Endothelial cell of umbilical vein (primary cell): ENCODE results near the gene ALG6. TPM values are rescaled to one million over a fixed set of nuclear protein-coding genes. Genes with fewer than 3 reads are reported as not detected.

Source experiments
- BruUV-seq: library from RNA; stranded (reverse); fragments of 400-500 nt; replicated peaks from 2 replicates; lab custom pipeline; 2021; lab: Mats Ljungman, UMichigan
- CTCF ChIA-PET: fragments of 300-600, 350-600 bp; sonication (Branson Sonifier 250); formaldehyde crosslinking; loops from one replicate; lab custom pipeline; 2021; ENCODE audit warnings: antibody characterized with exemption, inconsistent platforms; lab: Charles Lee
- POLR2A ChIA-PET: fragments of 300-600, 350-600 bp; sonication (Branson Sonifier 250); formaldehyde crosslinking; loops from one replicate; lab custom pipeline; 2021; ENCODE audit warnings: antibody characterized with exemption, inconsistent platforms; lab: Charles Lee
- DNase-seq: peaks from one replicate; pipeline ENCODE4 v3.0.0-alpha.2; 2011; ENCODE audit warnings: low read depth, low spot score
- FAIRE-seq: peaks from 2 replicates; lab custom pipeline; 2011; peaks lifted over from hg19 to GRCh38; lab: Jason Lieb, UNC
- H2AFZ ChIP-seq: 2 replicates; pipeline ENCODE4 v1.6.0; 2012; ENCODE audit warnings: low read depth, low read length, control low read depth, inconsistent platforms
- H3K27ac ChIP-seq: 2 replicates; pipeline ENCODE4 v1.5.1; 2011; ENCODE audit warnings: low read depth, mild to moderate bottlenecking, control low read depth, low read length, moderate library complexity; ENCODE audit not compliant: insufficient read depth
- H3K27me3 ChIP-seq, 2 experiments: 2 replicates each; pipeline versions ENCODE4 v1.6.0 to v1.6.1; 2011; ENCODE audit warnings: low read length in 2 of 2, mixed read lengths in 1 of 2; ENCODE audit not compliant: control insufficient read depth in 2 of 2, insufficient read depth in 2 of 2
- H3K36me3 ChIP-seq, 2 experiments: 2 replicates in 1 of 2; 3 replicates in 1 of 2; pipeline ENCODE4 v1.5.1; 2011; ENCODE audit warnings: low read length in 2 of 2, mild to moderate bottlenecking in 1 of 2, moderate library complexity in 1 of 2; ENCODE audit not compliant: control insufficient read depth in 2 of 2, insufficient read depth in 2 of 2; ENCODE audit errors: extremely low read depth in 1 of 2
- H3K4me1 ChIP-seq: 3 replicates; pipeline ENCODE4 v1.5.1; 2011; ENCODE audit warnings: mild to moderate bottlenecking, low read length; ENCODE audit not compliant: control insufficient read depth, insufficient read depth; ENCODE audit errors: extremely low read depth
- H3K4me2 ChIP-seq: 2 replicates; pipeline ENCODE4 v1.6.1; 2011; ENCODE audit warnings: low read length, control low read depth, mixed read lengths; ENCODE audit not compliant: insufficient read depth
- H3K4me3 ChIP-seq, 3 experiments: fragments of 200-600 bp in 1 of 3; sonication (generic), shearing (Covaris generic) in 1 of 3; replicated peaks in 1 of 3; 2 replicates each; pipeline ENCODE4 v1.5.1; 2011 to 2016; ENCODE audit warnings: control low read depth in 3 of 3, low read length in 3 of 3, mild to moderate bottlenecking in 2 of 3, inconsistent platforms in 1 of 3, low read depth in 1 of 3, moderate library complexity in 1 of 3; ENCODE audit not compliant: insufficient read depth in 1 of 3
- H3K79me2 ChIP-seq: 2 replicates; pipeline ENCODE4 v1.6.0; 2012; ENCODE audit warnings: low read length, inconsistent platforms; ENCODE audit not compliant: control insufficient read depth, insufficient read depth
- H3K9ac ChIP-seq: replicated peaks from 2 replicates; pipeline ENCODE3; 2011; ENCODE audit warnings: low read length, control low read depth; ENCODE audit not compliant: insufficient read depth; ENCODE audit errors: extremely low read depth
- H3K9me1 ChIP-seq: replicated peaks from 3 replicates; pipeline ENCODE4 v1.6.0; 2011; ENCODE audit warnings: mild to moderate bottlenecking, low read length; ENCODE audit not compliant: control insufficient read depth, insufficient read depth; ENCODE audit errors: extremely low read depth
- H3K9me3 ChIP-seq: replicated peaks from 2 replicates; pipeline ENCODE4 v1.5.1; 2012; ENCODE audit warnings: low read length, inconsistent platforms; ENCODE audit not compliant: control insufficient read depth, insufficient read depth
- H4K20me1 ChIP-seq: replicated peaks from 2 replicates; pipeline ENCODE3; 2011; ENCODE audit warnings: mild to moderate bottlenecking, low read length; ENCODE audit not compliant: control insufficient read depth, insufficient read depth; ENCODE audit errors: extremely low read depth
- EZH2 ChIP-seq: IDR thresholded peaks from 2 replicates; pipeline ENCODE4 v1.6.1; 2012; ENCODE audit warnings: borderline replicate concordance, low read depth, mild to moderate bottlenecking, moderate library complexity, low read length, inconsistent platforms; ENCODE audit not compliant: severe bottlenecking
- FOS ChIP-seq: IDR thresholded peaks from 2 replicates; pipeline ENCODE4 v1.6.1; 2011; ENCODE audit warnings: mild to moderate bottlenecking, low read length, moderate library complexity, borderline replicate concordance; ENCODE audit not compliant: insufficient read depth
- GATA2 ChIP-seq: IDR thresholded peaks from 2 replicates; pipeline ENCODE4 v1.7.0; 2011; ENCODE audit warnings: low read depth, mild to moderate bottlenecking, moderate library complexity, mixed read lengths, low read length; ENCODE audit not compliant: insufficient read length, insufficient read depth
- JUN ChIP-seq: IDR thresholded peaks from 2 replicates; pipeline ENCODE4 v1.6.1; 2011; ENCODE audit warnings: borderline replicate concordance, low read depth; ENCODE audit not compliant: insufficient read length, insufficient read depth
- MAX ChIP-seq: IDR thresholded peaks from 2 replicates; pipeline ENCODE4 v1.6.1; 2011; ENCODE audit not compliant: insufficient read depth, insufficient read length
- MYC ChIP-seq: IDR thresholded peaks from one replicate; pipeline ENCODE4 v1.6.1; 2011; ENCODE audit warnings: mild to moderate bottlenecking, low read depth, low read length
- POLR2A ChIP-seq: IDR thresholded peaks from 2 replicates; pipeline ENCODE4 v1.6.1; 2012; ENCODE audit warnings: low read depth, mild to moderate bottlenecking, control low read depth, low read length
- POLR2AphosphoS5 ChIP-seq: IDR thresholded peaks from 2 replicates; pipeline ENCODE4 v1.6.1; 2012; ENCODE audit warnings: low read depth, mild to moderate bottlenecking, control low read depth, low read length, moderate library complexity; ENCODE audit not compliant: insufficient read depth
- dilution Hi-C: fragments of 300-500 bp; cut with MboI; formaldehyde crosslinking; loops from one replicate; pipeline ENCODE4 v1.15.0; 2019; ENCODE audit warnings: low sequenced_read_pairs; ENCODE audit not compliant: extremely low pct_ligation_motif_present
- intact Hi-C: fragments of 100-400 bp; cut with micrococcal nuclease; formaldehyde crosslinking; loops from one replicate; pipeline ENCODE4 v1.10.0; 2022
- polyA plus RNA-seq, 4 experiments: library from polyadenylated mRNA; depleted of rRNA in 3 of 4; stranded (reverse) in 3 of 4; unstranded in 1 of 4; fragments of >200 nt; gene quantifications; 2 replicates each; pipeline versions ENCODE4 v1.2.1 to v1.2.3, GENCODE V29; 2011 to 2012; ENCODE audit warnings: missing spikeins in 1 of 4
- total RNA-seq: library from RNA; stranded (reverse); gene quantifications from 2 replicates; pipeline ENCODE4 v1.2.3, GENCODE V29; 2021
- TF ChIP-seq, protein P1 (sequence below), 2 donors: IDR thresholded peaks; 1 replicate in 1 of 2; 2 replicates in 1 of 2; pipeline ENCODE4 v1.5.1; 2011; ENCODE audit warnings: low read length in 2 of 2, mild to moderate bottlenecking in 2 of 2, moderate library complexity in 2 of 2, control low read depth in 1 of 2, inconsistent platforms in 1 of 2, low read depth in 1 of 2; ENCODE audit not compliant: insufficient read depth in 1 of 2; ENCODE audit errors: extremely low read depth in 1 of 2

Gene ALG6
- total and polyA plus RNA-seq, 2 donors (not counting 3 experiments of a cell fraction or from before 2014, with no cell fraction given) = 14.4 to 17.3 TPM

- H3K36me3 ChIP-seq = no peaks in the 10 kb centered on the region
- ChIA-PET CTCF (interaction anchor here (1.8 kb wide), 1 partner anchor 8 kb away, joined by 4 read pairs; no protein-coding TSS in a partner anchor), POLR2A (no interaction called here)
- no TSS peak for BruUV-seq
- FAIRE-seq = no peak
- H3K4me1 ChIP-seq = no peaks in the 10 kb centered on the region
- H3K9ac ChIP-seq = no peak overlapping the region
- H3K9me1 ChIP-seq = no peaks in the 10 kb centered on the region
- H2AFZ ChIP-seq = no peak overlapping the region
- H4K20me1 ChIP-seq = no peaks in the 10 kb centered on the region
- dilution Hi-C loops (no loop called here), intact Hi-C loops (no loop called here)
- H3K4me3 ChIP-seq = no peak overlapping the region
- no peaks in the 10 kb centered on the region for H3K9me3 ChIP-seq
- no peak overlapping the region for H3K27ac ChIP-seq
- H3K27me3 ChIP-seq = peaks cover 3 to 8% of the 10 kb centered on the region in 2 experiments
- no peak for DNase-seq
- TF ChIP-seq POLR2A (no peak), EZH2 (no peak), MAX (no peak), GATA2 (no peak), JUN (no peak), POLR2AphosphoS5 (no peak), FOS (no peak), MYC (no peak)
- TF ChIP-seq, protein P1, sequence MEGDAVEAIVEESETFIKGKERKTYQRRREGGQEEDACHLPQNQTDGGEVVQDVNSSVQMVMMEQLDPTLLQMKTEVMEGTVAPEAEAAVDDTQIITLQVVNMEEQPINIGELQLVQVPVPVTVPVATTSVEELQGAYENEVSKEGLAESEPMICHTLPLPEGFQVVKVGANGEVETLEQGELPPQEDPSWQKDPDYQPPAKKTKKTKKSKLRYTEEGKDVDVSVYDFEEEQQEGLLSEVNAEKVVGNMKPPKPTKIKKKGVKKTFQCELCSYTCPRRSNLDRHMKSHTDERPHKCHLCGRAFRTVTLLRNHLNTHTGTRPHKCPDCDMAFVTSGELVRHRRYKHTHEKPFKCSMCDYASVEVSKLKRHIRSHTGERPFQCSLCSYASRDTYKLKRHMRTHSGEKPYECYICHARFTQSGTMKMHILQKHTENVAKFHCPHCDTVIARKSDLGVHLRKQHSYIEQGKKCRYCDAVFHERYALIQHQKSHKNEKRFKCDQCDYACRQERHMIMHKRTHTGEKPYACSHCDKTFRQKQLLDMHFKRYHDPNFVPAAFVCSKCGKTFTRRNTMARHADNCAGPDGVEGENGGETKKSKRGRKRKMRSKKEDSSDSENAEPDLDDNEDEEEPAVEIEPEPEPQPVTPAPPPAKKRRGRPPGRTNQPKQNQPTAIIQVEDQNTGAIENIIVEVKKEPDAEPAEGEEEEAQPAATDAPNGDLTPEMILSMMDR (IDR thresholded peaks at IDR 0.05; ENCODE audit: extremely low read depth in 1 of 2, insufficient read depth in 1 of 2, low read depth in 1 of 2, low read length in 2 of 2) = no peak
- no peaks in the 10 kb centered on the region for H3K79me2 ChIP-seq
- no peak overlapping the region for H3K4me2 ChIP-seq
Measured at GRCh38 chr1:63343922-63344321, 23.5 kb upstream of the ALG6 start.
